Astrocyte of the spinal cord (primary cell): ENCODE results near the gene CASP2.

Experiments used
- DNase-seq: peaks from one replicate; pipeline ENCODE4 v3.0.0; 2011; ENCODE audit warnings: low read depth, low spot score
- H3K4me3 ChIP-seq: 2 replicates; pipeline ENCODE4 v1.5.1; 2011; ENCODE audit warnings: low read depth, mild to moderate bottlenecking, low read length, moderate library complexity
- in situ Hi-C: cut with HindIII; loops from 2 replicates; pipeline ENCODE4 v1.10.0; 2017; ENCODE audit warnings: low sequenced_read_pairs
- TF ChIP-seq, protein P1 (sequence below): IDR thresholded peaks from 2 replicates; pipeline ENCODE4 v1.5.1; 2012; ENCODE audit warnings: low read depth, mild to moderate bottlenecking, low read length, inconsistent platforms

CASP2 gene

DNA sequence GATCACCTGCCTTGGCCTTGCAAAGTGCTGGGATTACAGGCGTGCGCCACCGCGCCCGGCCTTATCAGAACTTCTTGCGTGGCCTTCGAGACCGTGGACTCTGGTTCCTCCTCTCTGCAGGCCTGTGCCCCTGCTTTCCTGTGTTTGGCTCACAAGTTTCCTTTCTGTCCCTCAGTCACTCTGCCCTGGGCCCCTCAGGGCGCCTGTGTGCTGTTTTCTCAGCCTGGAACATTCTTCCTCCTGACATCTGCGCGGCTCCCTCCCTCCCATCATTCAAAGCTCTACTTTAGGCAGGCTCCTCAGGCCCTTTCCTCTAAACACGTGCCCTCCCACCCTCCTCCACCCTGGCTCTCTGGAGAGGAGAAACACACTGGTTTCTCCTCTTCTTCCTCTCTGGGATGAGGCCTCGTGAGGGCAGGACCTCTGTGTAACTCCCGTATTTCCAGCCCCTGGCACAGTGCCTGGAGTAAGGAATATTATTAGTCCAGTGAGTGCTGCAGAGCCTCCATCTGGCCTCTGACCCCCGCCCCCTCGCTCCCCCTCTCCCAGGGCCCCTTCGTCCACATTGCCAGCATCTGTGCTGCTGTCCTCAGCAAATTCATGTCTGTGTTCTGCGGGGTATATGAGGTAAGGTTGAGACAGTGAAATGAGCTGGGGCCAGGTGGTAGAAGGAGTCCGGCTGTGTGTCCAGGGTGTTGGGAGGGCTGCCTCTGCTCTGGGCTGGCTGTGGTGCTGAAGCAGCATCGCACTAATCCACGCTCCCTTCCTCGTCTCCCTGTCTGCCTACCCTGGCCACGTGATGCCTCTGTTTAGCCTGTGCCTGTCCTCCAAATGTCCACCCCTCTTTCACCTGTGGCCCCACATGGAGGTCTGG is 34.8 kb downstream of the CASP2 start:
- no peak overlapping the region for H3K4me3 ChIP-seq
- no peak for DNase-seq
- TF ChIP-seq, protein P1, sequence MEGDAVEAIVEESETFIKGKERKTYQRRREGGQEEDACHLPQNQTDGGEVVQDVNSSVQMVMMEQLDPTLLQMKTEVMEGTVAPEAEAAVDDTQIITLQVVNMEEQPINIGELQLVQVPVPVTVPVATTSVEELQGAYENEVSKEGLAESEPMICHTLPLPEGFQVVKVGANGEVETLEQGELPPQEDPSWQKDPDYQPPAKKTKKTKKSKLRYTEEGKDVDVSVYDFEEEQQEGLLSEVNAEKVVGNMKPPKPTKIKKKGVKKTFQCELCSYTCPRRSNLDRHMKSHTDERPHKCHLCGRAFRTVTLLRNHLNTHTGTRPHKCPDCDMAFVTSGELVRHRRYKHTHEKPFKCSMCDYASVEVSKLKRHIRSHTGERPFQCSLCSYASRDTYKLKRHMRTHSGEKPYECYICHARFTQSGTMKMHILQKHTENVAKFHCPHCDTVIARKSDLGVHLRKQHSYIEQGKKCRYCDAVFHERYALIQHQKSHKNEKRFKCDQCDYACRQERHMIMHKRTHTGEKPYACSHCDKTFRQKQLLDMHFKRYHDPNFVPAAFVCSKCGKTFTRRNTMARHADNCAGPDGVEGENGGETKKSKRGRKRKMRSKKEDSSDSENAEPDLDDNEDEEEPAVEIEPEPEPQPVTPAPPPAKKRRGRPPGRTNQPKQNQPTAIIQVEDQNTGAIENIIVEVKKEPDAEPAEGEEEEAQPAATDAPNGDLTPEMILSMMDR: no peak
- in situ Hi-C loops: no loop called here

DNA sequence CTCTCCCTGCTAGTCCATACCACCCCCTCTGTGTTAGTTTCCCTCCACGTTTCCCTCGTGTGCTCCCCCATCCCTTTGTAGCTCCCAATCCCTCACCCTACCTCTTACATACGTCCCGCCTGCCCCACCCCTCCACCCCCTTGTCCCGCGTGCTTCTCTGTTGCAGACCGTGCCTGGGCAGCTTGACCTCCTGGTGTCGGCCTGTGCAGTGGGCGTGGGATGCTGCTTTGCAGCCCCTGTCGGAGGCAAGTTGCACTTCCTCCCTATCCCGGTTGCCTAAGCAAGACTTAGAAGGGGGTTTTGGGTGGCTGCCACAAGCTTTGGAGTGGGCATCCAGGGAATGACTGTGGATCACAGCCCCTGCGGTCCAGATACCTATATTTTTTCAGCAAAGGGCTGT is 35.5 kb downstream of the CASP2 start:
- in situ Hi-C loops: no loop called here
- no peak overlapping the region for H3K4me3 ChIP-seq
- no peak for DNase-seq
- TF ChIP-seq, protein P1: no peak

DNA sequence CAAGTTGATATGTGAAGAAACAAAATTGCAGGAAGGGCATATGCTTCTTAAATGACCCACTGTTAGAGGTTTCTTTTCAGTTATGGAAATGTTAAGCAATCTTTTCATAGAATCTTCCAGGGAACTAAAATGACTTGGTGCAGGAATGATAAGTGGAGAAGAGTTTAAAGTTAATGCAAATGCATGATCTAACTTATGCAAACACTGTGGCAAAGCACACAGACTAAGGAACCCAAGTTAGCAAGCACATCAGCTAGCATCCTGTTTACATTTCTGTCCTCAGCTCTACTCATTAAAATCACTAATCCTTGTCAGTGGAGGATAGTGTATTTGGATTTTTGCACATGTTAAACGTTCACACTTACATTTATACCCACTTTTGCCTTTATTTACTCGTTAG is 37.1 kb downstream of the CASP2 start:
- DNase-seq: no peak
- in situ Hi-C loops: no loop called here
- no peak overlapping the region for H3K4me3 ChIP-seq
- TF ChIP-seq, protein P1: no peak

DNA sequence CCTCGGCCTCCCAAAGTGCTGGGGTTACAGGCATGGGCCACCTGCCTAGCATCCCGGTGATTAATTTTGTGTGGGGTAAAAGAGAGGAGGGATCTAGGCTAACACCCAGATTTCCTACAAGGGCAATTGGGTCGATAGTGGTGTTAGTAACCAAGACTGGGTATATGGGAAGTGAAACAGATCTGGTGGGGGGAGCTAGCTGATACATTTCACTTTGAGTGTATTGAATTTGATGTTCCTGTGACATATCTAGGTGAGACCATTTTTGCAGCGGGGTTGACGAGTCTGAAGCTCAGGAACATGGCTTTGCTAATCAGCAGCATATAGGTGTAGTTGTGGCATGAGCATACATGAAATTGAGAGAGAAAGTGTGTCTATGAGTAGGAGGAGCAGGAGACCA is 39.8 kb downstream of the CASP2 start:
- no peak for DNase-seq
- H3K4me3 ChIP-seq: no peak overlapping the region
- in situ Hi-C loops: no loop called here
- TF ChIP-seq, protein P1: no peak

DNA sequence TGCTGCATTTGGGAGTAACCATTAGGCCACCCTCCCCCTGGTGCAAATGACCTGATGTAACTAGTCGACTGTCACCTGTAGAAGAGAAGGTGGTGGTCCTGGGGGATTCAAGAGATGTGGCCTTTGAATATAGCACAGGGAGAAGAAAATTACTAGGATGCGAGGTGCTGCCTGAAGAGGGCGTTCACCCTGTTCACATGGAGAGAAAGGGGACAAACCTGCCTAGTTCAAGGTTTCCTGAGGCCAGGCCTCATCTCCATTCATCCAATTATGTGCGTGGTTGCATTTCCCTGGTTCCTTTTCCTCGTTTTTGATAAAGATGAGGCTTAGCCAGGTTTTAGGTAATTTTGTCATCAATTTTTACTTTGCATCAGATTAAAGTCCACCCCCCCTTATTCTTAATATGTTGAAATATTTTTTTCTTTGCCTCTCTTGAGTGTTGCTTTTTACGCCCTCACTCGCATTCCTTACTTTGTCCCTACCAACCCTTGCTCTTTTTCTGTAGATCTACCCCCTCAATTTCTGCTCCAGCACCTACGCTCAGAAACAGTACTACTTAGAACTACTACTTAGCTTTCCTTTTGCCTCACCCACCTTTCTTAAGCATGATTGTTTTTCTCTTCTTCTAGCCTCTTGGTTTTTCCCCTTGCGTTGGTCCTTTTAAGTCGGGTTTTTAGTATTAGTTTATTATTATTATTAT is 41.5 kb downstream of the CASP2 start:
- TF ChIP-seq, protein P1: no peak
- H3K4me3 ChIP-seq: no peak overlapping the region
- no peak for DNase-seq
- in situ Hi-C loops: no loop called here

DNA sequence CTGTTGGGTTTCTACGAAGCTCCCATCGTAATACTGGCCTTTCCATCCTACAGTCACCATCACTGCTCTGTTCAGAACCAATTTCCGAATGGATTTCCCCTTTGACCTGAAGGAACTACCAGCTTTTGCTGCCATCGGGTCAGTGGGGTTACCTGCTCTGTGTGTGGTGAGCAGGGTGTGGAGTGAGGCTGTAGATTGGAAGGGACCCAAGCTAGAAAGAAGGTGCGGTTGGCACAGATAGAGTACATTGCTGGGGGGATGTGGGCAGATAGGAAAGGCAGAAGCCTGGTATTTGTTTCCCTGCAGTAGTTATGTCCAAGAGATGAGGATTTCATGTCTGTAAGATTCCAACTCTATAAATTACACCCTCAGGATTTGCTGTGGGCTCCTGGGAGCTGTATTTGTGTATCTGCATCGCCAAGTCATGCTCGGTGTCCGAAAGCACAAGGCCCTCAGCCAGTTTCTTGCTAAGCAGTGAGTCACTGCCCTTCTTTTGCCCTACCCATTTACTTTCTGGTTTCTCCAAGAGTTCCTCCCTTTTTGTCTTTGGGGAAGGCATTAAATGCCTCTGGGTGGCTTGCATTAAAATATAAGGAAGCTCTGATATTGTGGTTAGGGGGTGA is 43.1 kb downstream of the CASP2 start:
- in situ Hi-C loops: no loop called here
- TF ChIP-seq, protein P1: no peak
- peak; percentile 91 for DNase-seq
- H3K4me3 ChIP-seq: no peak overlapping the region
